CD14-positive monocyte (primary cell): ENCODE measurements around the gene OR9Q1. TPM values are rescaled to one million over a fixed set of nuclear protein-coding genes. Genes with fewer than 3 reads are reported as not detected.

Experiments used
- DNase-seq, 3 donors: peaks; one replicate each; pipeline ENCODE4 v3.0.0-alpha.2; 2011 to 2022
- H2AFZ ChIP-seq: 2 replicates; pipeline ENCODE4 v1.6.0; 2012; ENCODE audit warnings: mild to moderate bottlenecking, low read depth, low read length, inconsistent platforms; ENCODE audit not compliant: insufficient read depth, poor library complexity, severe bottlenecking
- H3K27ac ChIP-seq, 2 donors: 1 replicate in 1 of 2; 2 replicates in 1 of 2; pipeline ENCODE4 v1.5.1; 2012 to 2013; ENCODE audit warnings: low read length in 2 of 2, control low read depth in 1 of 2, inconsistent platforms in 1 of 2, low read depth in 1 of 2, mild to moderate bottlenecking in 1 of 2
- H3K27me3 ChIP-seq, 2 donors: one replicate each; pipeline versions ENCODE4 v1.6.0 to v1.6.1; 2011 to 2013; ENCODE audit warnings: low read length in 2 of 2; ENCODE audit not compliant: control insufficient read depth in 2 of 2, insufficient read depth in 2 of 2
- H3K36me3 ChIP-seq, 2 donors: replicated peaks in 1 of 2; 1 replicate in 1 of 2; 2 replicates in 1 of 2; pipeline versions ENCODE4 v1.5.1 to v1.6.1; 2012 to 2013; ENCODE audit warnings: low read length in 2 of 2, control low read depth in 1 of 2, inconsistent platforms in 1 of 2, mild to moderate bottlenecking in 1 of 2; ENCODE audit not compliant: insufficient read depth in 2 of 2, control insufficient read depth in 1 of 2
- H3K4me1 ChIP-seq, 2 donors: 1 replicate in 1 of 2; 2 replicates in 1 of 2; pipeline versions ENCODE4 v1.5.1 to v1.6.1; 2012 to 2013; ENCODE audit warnings: low read length in 2 of 2, control low read depth in 1 of 2, inconsistent platforms in 1 of 2, mild to moderate bottlenecking in 1 of 2, moderate library complexity in 1 of 2; ENCODE audit not compliant: insufficient read depth in 2 of 2, control insufficient read depth in 1 of 2
- H3K4me2 ChIP-seq: replicated peaks from 2 replicates; pipeline ENCODE3; 2012; ENCODE audit warnings: low read length, moderate library complexity, mild to moderate bottlenecking; ENCODE audit not compliant: poor library complexity, severe bottlenecking; ENCODE audit errors: extremely low read depth
- H3K4me3 ChIP-seq, 3 experiments: fragments of 200-600 bp in 1 of 3; sonication (generic) in 1 of 3; replicated peaks in 1 of 3; 1 replicate in 2 of 3; 2 replicates in 1 of 3; pipeline ENCODE4 v1.5.1; 2011 to 2013; ENCODE audit warnings: low read length in 3 of 3, mild to moderate bottlenecking in 3 of 3, control low read depth in 2 of 3, low read depth in 2 of 3, inconsistent platforms in 1 of 3, moderate library complexity in 1 of 3
- H3K79me2 ChIP-seq: 2 replicates; pipeline ENCODE4 v1.6.0; 2012; ENCODE audit warnings: mild to moderate bottlenecking, control low read depth, inconsistent platforms, low read length, moderate library complexity; ENCODE audit not compliant: insufficient read depth
- H3K9ac ChIP-seq: 2 replicates; pipeline ENCODE4 v1.6.0; 2017; ENCODE audit warnings: low read length, mild to moderate bottlenecking; ENCODE audit not compliant: insufficient read depth, poor library complexity, severe bottlenecking
- H3K9me3 ChIP-seq, 2 donors: replicated peaks in 1 of 2; 1 replicate in 1 of 2; 2 replicates in 1 of 2; pipeline versions ENCODE4 v1.5.1 to v1.6.1; 2012 to 2013; ENCODE audit warnings: low read length in 2 of 2, control low read depth in 1 of 2; ENCODE audit not compliant: control insufficient read depth in 1 of 2, insufficient read depth in 1 of 2
- H4K20me1 ChIP-seq: 2 replicates; pipeline ENCODE4 v1.6.0; 2012; ENCODE audit warnings: mild to moderate bottlenecking, low read length, control low read depth, moderate library complexity; ENCODE audit not compliant: insufficient read depth
- H3K27ac Mint-ChIP-seq, 7 donors: one replicate each; pipeline ENCODE4 v1.8.0; 2020; ENCODE audit warnings: mild to moderate bottlenecking in 7 of 7, mixed read lengths in 7 of 7, moderate library complexity in 6 of 7, inconsistent platforms in 2 of 7
- H3K27me3 Mint-ChIP-seq, 3 donors: one replicate each; pipeline ENCODE4 v1.8.0; 2021 to 2022; ENCODE audit warnings: low read depth in 3 of 3, mild to moderate bottlenecking in 3 of 3, mixed read lengths in 3 of 3, moderate library complexity in 3 of 3, inconsistent platforms in 1 of 3
- H3K36me3 Mint-ChIP-seq, 2 donors: one replicate each; pipeline ENCODE4 v1.8.0; 2020; ENCODE audit warnings: mixed read lengths in 2 of 2, inconsistent platforms in 1 of 2, mild to moderate bottlenecking in 1 of 2
- H3K4me1 Mint-ChIP-seq: one replicate; pipeline ENCODE4 v1.8.0; 2020; ENCODE audit warnings: mild to moderate bottlenecking, mixed read lengths
- H3K4me3 Mint-ChIP-seq, 2 donors: one replicate each; pipeline ENCODE4 v1.8.0; 2020; ENCODE audit warnings: mild to moderate bottlenecking in 2 of 2, mixed read lengths in 2 of 2, moderate library complexity in 1 of 2
- H3K9me3 Mint-ChIP-seq, 7 donors: one replicate each; pipeline ENCODE4 v1.8.0; 2020 to 2022; ENCODE audit warnings: mixed read lengths in 7 of 7, mild to moderate bottlenecking in 6 of 7, moderate library complexity in 6 of 7, inconsistent platforms in 2 of 7
- WGBS: methylation state at CpG from one replicate; pipeline ENCODE4 v1.1.5; 2013; ENCODE audit warnings: missing lambda C conversion rate; ENCODE audit not compliant: insufficient coverage; 5-methylcytosine and 5-hydroxymethylcytosine counted together
- intact Hi-C, 2 donors: fragments of 100-400 bp; cut with micrococcal nuclease; formaldehyde crosslinking; loops; one replicate each; pipeline versions ENCODE4 v1.15.0 to v1.15.1; 2023
- polyA plus RNA-seq, 3 donors: library from polyadenylated mRNA; depleted of rRNA in 1 of 3; unstranded in 2 of 3; stranded (reverse) in 1 of 3; fragments of 300-500 nt in 2 of 3; fragments of >200 nt in 1 of 3; fragmentation: Illumina TruSeq in 2 of 3; gene quantifications; 1 replicate in 2 of 3; 2 replicates in 1 of 3; pipeline ENCODE4 v1.2.3, GENCODE V29; 2012 to 2021
- TF ChIP-seq, protein P1 (sequence below): fragments of 200-600 bp; IDR thresholded peaks from one replicate; pipeline ENCODE4 v1.8.0; 2022; ENCODE audit warnings: antibody characterized with exemption, mild to moderate bottlenecking

The OR9Q1 gene
- polyA plus RNA-seq, 3 donors = not detected

DNA sequence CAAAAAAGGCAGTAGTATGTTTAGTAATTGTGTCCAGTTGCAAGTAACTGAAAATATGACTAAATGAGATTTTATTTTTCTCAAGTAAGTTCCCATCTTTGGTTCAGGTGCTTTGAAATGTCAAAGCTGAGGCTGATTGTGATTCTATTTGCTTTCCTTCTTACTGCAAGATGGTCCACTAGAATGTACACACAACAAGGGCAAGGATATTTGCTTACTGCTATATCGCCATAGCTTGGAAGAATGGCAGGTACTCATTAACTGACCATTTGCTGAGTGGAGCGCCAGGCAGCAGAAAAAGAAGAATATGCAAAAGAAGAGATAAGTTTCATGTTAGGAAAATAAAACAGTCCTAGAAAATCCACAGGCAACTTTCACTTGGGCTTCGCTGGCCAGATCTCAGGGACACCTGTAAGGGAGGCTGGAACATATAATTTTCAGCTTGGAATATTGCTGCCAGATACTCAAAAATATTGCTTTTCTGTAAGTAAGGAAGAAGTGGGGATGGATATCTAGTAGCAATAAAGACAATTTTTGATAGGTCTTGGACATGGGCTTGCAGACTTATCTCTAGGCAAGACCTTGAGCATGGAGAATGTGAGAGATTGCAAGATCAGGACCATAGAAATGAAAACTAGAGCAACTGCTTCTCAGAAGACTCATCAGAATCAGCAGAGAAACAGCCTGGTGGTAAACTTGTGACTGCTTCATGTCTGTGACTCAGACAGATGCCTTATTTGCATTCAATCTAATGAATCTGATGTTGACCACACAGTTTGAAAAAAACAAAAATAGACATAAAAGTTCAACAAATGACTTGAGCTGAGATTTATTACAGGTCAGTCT lies 44.8 kb upstream of the OR9Q1 start:
- intact Hi-C loops = no loop called here
- Histone ChIP-seq H3K4me1 (peaks cover 6% of the 10 kb centered on the region in 2 donors), H3K4me3 (no peak overlapping the region), H3K9me3 (no peaks in the 10 kb centered on the region), H4K20me1 (no peaks in the 10 kb centered on the region), H3K36me3 (no peaks in the 10 kb centered on the region), H3K27ac (no peak overlapping the region), H2AFZ (no peak overlapping the region), H3K4me2 (no peak overlapping the region), H3K9ac (no peak overlapping the region), H3K79me2 (no peaks in the 10 kb centered on the region), H3K27me3 (peaks cover 0 to 2% of the 10 kb centered on the region in 2 donors)
- 100% methylated on average over 2 of the region's 3 CpGs for WGBS
- Mint-ChIP-seq H3K36me3 (no peaks in the 10 kb centered on the region), H3K4me1 (peaks cover 9% of the 10 kb centered on the region), H3K4me3 (no peak overlapping the region), H3K9me3 (peaks cover 0 to 4% (median 2%) of the 10 kb centered on the region in 7 donors), H3K27ac (no peak overlapping the region), H3K27me3 (peaks cover 1 to 5% (median 3%) of the 10 kb centered on the region in 3 donors)
- DNase-seq = no peak
- TF ChIP-seq, protein P1, sequence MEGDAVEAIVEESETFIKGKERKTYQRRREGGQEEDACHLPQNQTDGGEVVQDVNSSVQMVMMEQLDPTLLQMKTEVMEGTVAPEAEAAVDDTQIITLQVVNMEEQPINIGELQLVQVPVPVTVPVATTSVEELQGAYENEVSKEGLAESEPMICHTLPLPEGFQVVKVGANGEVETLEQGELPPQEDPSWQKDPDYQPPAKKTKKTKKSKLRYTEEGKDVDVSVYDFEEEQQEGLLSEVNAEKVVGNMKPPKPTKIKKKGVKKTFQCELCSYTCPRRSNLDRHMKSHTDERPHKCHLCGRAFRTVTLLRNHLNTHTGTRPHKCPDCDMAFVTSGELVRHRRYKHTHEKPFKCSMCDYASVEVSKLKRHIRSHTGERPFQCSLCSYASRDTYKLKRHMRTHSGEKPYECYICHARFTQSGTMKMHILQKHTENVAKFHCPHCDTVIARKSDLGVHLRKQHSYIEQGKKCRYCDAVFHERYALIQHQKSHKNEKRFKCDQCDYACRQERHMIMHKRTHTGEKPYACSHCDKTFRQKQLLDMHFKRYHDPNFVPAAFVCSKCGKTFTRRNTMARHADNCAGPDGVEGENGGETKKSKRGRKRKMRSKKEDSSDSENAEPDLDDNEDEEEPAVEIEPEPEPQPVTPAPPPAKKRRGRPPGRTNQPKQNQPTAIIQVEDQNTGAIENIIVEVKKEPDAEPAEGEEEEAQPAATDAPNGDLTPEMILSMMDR = no peak

DNA sequence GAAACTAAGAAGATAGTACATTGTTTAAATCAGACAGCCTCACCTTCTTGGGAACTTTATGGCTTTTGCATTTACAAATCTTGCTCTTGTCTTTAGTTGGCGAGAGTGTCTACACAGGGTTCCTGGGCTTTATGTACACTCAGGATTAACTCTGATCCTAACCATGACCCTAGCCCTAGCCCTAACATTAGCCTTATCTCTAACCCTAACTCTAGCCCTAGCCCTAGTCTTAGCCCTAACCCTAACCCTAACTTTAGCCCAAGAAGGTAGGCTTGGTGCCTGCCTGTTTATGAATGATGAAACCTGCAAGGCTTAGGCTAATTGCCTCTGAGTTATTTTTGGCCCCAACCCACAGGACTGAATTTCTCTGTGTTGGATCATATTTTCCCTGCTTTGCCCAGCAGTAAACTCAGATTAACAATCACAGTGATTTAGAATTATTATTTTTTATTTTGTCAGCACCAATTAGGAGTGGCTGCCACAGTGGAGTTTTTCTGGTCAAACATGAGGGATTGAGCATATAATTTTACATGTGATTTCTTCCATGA lies 44.1 kb upstream of the OR9Q1 start:
- intact Hi-C loops = no loop called here
- H3K4me3 Mint-ChIP-seq = no peak overlapping the region

More for the DNA sequence above, 44.1 kb upstream of the OR9Q1 start:
- 100% methylated on average over 1 of the region's 1 CpG for WGBS
- Histone ChIP-seq H3K36me3 (no peaks in the 10 kb centered on the region), H3K4me1 (peaks cover 6% of the 10 kb centered on the region in 2 donors), H3K4me2 (no peak overlapping the region), H3K27ac (no peak overlapping the region), H3K9ac (no peak overlapping the region), H4K20me1 (no peaks in the 10 kb centered on the region), H2AFZ (no peak overlapping the region), H3K4me3 (no peak overlapping the region), H3K79me2 (no peaks in the 10 kb centered on the region), H3K9me3 (no peaks in the 10 kb centered on the region), H3K27me3 (peaks cover 0 to 2% of the 10 kb centered on the region in 2 donors)
- peaks cover 0 to 2% (median under 1%) of the 10 kb centered on the region in 7 donors for H3K9me3 Mint-ChIP-seq
- H3K36me3 Mint-ChIP-seq = no peaks in the 10 kb centered on the region
- peaks cover 9% of the 10 kb centered on the region for H3K4me1 Mint-ChIP-seq
- peaks cover 1 to 6% (median 3%) of the 10 kb centered on the region in 3 donors for H3K27me3 Mint-ChIP-seq
- no peak for DNase-seq
- TF ChIP-seq, protein P1 = no peak
- no peak overlapping the region for H3K27ac Mint-ChIP-seq
